OCI-LY3 (cell line): ENCODE results near the gene MGAT4A.

Experiments used
- H2AFZ ChIP-seq: fragments of 200-600, 300-600 bp; shearing (Covaris generic); 2 replicates; pipeline ENCODE4 v1.6.0; 2014; ENCODE audit warnings: antibody characterized with exemption, low read depth, low read length
- H3K27ac ChIP-seq: fragments of 200-600, 300-600 bp; sonication (generic); 2 replicates; pipeline ENCODE4 v1.5.1; 2014; ENCODE audit warnings: mild to moderate bottlenecking, low read length, moderate library complexity, mixed read lengths
- H3K27me3 ChIP-seq: fragments of 200-600, 300-600 bp; sonication (generic); 2 replicates; pipeline ENCODE4 v1.6.1; 2014; ENCODE audit warnings: low read depth, low read length, mixed read lengths
- H3K36me3 ChIP-seq: fragments of 200-600, 300-600 bp; sonication (generic); replicated peaks from 2 replicates; pipeline ENCODE3; 2014; ENCODE audit warnings: low read depth, low read length, mixed read lengths
- H3K4me1 ChIP-seq: fragments of 300-600, 200-600 bp; sonication (generic); 2 replicates; pipeline ENCODE4 v1.6.1; 2014; ENCODE audit warnings: low read length, mixed read lengths
- H3K4me2 ChIP-seq: fragments of 200-600, 300-600 bp; sonication (generic); 2 replicates; pipeline ENCODE4 v1.6.1; 2014; ENCODE audit warnings: low read length, mixed read lengths
- H3K4me3 ChIP-seq: fragments of 300-600, 200-600 bp; sonication (generic); 2 replicates; pipeline ENCODE4 v1.5.1; 2014; ENCODE audit warnings: antibody characterized with exemption, mild to moderate bottlenecking, low read length, moderate library complexity
- H3K79me2 ChIP-seq: fragments of 300-600, 200-600 bp; shearing (Covaris generic); 2 replicates; pipeline ENCODE4 v1.6.1; 2014; ENCODE audit warnings: mild to moderate bottlenecking, low read length, mixed read lengths
- H3K9ac ChIP-seq: fragments of 300-600, 200-600 bp; shearing (Covaris generic); 2 replicates; pipeline ENCODE4 v1.6.0; 2014; ENCODE audit warnings: mild to moderate bottlenecking, low read length, moderate library complexity
- H3K9me3 ChIP-seq: fragments of 200-600, 300-600 bp; shearing (Covaris generic); 2 replicates; pipeline ENCODE4 v1.6.1; 2014; ENCODE audit warnings: low read length, mixed read lengths; ENCODE audit not compliant: insufficient read depth
- H4K20me1 ChIP-seq: fragments of 200-600, 300-600 bp; sonication (generic); 2 replicates; pipeline ENCODE4 v1.6.1; 2016; ENCODE audit warnings: low read length, mixed read lengths; ENCODE audit not compliant: insufficient read depth
- EZH2phosphoT487 ChIP-seq: fragments of 200-600 bp; shearing (Covaris generic); IDR thresholded peaks from 2 replicates; pipeline ENCODE4 v1.6.1; 2018; ENCODE audit warnings: antibody characterized with exemption, mixed run types, low read depth
- TF ChIP-seq, protein P1 (sequence below): fragments of 200-600, 300-600 bp; sonication (generic); IDR thresholded peaks from 2 replicates; pipeline ENCODE4 v1.5.1; 2014; ENCODE audit warnings: antibody characterized with exemption, low read length, low read depth

MGAT4A gene

DNA sequence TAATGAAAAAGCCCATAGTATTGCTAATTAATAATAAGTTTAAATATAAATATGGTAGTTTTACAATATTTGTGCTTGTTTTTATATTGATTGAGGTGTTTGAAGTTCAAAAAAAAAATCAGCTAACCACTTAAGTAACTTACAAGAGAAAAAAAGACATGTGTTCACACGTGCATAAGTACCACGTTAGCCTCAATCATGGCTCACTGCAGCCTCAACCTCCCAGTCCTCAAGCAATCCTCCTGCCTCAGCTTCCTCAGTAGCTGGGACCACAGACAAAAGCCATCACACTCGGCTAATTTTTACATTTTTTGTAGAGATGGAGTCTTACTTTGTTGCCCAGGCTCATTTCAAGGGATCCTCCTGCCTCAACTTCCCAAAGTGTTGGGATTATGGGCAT lies 19.4 kb downstream of the MGAT4A start:
- H3K27me3 ChIP-seq: peaks cover 8% of the 10 kb centered on the region; the same call in 1 of the 2 replicates
- no peak overlapping the region for H2AFZ ChIP-seq
- TF ChIP-seq, protein P1, sequence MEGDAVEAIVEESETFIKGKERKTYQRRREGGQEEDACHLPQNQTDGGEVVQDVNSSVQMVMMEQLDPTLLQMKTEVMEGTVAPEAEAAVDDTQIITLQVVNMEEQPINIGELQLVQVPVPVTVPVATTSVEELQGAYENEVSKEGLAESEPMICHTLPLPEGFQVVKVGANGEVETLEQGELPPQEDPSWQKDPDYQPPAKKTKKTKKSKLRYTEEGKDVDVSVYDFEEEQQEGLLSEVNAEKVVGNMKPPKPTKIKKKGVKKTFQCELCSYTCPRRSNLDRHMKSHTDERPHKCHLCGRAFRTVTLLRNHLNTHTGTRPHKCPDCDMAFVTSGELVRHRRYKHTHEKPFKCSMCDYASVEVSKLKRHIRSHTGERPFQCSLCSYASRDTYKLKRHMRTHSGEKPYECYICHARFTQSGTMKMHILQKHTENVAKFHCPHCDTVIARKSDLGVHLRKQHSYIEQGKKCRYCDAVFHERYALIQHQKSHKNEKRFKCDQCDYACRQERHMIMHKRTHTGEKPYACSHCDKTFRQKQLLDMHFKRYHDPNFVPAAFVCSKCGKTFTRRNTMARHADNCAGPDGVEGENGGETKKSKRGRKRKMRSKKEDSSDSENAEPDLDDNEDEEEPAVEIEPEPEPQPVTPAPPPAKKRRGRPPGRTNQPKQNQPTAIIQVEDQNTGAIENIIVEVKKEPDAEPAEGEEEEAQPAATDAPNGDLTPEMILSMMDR: no peak
- no peak for TF ChIP-seq EZH2phosphoT487
- no peak overlapping the region for H3K9ac ChIP-seq
- H3K36me3 ChIP-seq: no peaks in the 10 kb centered on the region
- peaks cover 13% of the 10 kb centered on the region for H3K4me1 ChIP-seq
- H3K4me2 ChIP-seq: no peak overlapping the region
- H3K9me3 ChIP-seq: no peaks in the 10 kb centered on the region
- H3K27ac ChIP-seq: no peak overlapping the region
- H3K79me2 ChIP-seq: no peaks in the 10 kb centered on the region
- H4K20me1 ChIP-seq: no peaks in the 10 kb centered on the region
- no peak overlapping the region for H3K4me3 ChIP-seq

DNA sequence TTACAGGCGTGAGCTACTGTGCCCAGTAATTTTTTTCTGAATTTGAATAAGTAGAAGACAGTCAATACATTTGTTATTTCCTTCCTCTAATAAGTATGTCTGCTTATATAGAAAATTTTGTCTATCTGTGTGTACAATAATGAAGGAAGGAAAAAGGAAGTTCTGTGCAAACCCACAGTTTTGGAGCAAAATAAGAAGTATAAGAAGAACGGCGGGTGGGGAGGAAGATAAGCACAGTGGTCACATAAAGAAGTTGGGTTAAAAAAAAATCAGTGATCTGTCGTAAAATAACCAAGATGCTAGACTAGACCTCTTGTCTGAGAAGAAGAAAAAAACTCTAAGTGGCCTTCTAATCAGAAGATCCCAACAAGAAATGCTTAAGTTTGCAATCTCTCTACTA lies 20.2 kb downstream of the MGAT4A start:
- H3K4me3 ChIP-seq: no peak overlapping the region
- H3K4me1 ChIP-seq: peaks cover 13% of the 10 kb centered on the region
- no peaks in the 10 kb centered on the region for H3K36me3 ChIP-seq
- H2AFZ ChIP-seq: no peak overlapping the region
- H3K9ac ChIP-seq: no peak overlapping the region
- H3K79me2 ChIP-seq: no peaks in the 10 kb centered on the region
- no peaks in the 10 kb centered on the region for H3K9me3 ChIP-seq
- H3K4me2 ChIP-seq: no peak overlapping the region
- H3K27me3 ChIP-seq: peaks cover 8% of the 10 kb centered on the region; the same call in 1 of the 2 replicates
- H3K27ac ChIP-seq: no peak overlapping the region
- H4K20me1 ChIP-seq: no peaks in the 10 kb centered on the region
- TF ChIP-seq, protein P1: no peak
- no peak for TF ChIP-seq EZH2phosphoT487

DNA sequence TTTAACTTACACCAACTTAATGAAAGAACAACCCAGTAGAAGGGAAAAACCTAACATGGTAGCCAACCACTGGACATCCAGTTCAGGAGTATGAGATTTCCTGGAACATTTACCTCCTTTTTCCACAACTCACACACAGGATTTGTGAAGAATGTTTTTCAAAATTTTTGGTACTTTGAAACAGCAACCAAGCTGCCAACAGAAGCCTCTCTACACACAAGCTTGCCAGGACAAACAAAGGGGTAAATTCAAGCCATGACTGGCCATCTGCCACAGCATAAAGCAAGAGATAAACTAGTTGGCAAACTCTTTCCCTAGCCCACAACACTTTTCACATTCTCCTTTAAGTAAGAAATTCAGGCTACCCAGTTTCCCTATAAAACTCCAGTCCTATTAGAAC lies 21.4 kb downstream of the MGAT4A start:
- no peak overlapping the region for H2AFZ ChIP-seq
- H3K4me1 ChIP-seq: peaks cover 13% of the 10 kb centered on the region
- H3K9me3 ChIP-seq: no peaks in the 10 kb centered on the region
- no peaks in the 10 kb centered on the region for H3K36me3 ChIP-seq
- no peak overlapping the region for H3K4me2 ChIP-seq
- no peak overlapping the region for H3K27ac ChIP-seq
- H3K9ac ChIP-seq: no peak overlapping the region
- no peaks in the 10 kb centered on the region for H3K79me2 ChIP-seq
- no peaks in the 10 kb centered on the region for H4K20me1 ChIP-seq
- TF ChIP-seq EZH2phosphoT487: no peak
- TF ChIP-seq, protein P1: no peak
- H3K27me3 ChIP-seq: peaks cover 8% of the 10 kb centered on the region; the same call in 1 of the 2 replicates
- H3K4me3 ChIP-seq: no peak overlapping the region

DNA sequence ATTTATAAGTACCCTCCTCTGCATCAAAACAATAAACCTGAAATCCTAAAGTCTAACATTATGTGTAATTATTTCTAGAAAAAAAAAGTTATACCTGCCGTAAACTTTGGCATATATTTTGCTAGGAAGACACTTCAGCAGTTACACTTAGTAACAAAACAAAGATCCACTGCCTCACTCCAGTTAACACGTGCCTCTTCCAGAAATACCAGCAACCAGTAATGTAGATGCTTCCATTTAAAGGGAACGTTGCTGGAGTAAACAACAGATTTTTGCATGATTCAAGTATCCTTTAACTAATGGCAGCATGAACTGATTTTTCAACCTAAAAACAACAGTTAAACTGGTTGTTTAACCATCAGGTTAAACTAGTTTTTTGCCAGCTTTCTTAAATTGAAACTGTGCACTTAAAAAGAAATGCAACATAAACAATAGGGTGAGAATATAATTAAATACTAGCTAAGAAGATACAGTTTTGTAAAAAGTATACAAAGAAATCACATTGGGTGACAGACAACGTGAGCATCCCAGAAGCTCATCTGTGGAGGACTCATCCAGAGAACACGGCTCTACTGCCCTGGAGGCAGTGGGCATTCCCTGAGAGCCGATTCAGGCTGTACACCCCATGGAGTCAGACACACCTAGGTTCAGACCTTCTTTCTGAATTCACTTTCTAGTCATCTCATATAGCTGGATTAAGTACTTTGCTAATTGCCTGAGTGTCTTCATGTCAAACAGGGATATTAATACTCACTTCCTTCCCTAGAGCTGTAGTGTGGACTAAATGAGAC lies 22.3 kb downstream of the MGAT4A start:
- no peaks in the 10 kb centered on the region for H3K36me3 ChIP-seq
- H3K27me3 ChIP-seq: peaks cover 8% of the 10 kb centered on the region; the same call in 1 of the 2 replicates
- H3K9me3 ChIP-seq: no peaks in the 10 kb centered on the region
- no peaks in the 10 kb centered on the region for H4K20me1 ChIP-seq
- no peaks in the 10 kb centered on the region for H3K79me2 ChIP-seq
- H2AFZ ChIP-seq: no peak overlapping the region
- H3K27ac ChIP-seq: no peak overlapping the region
- H3K4me1 ChIP-seq: peaks cover 6% of the 10 kb centered on the region
- no peak for TF ChIP-seq EZH2phosphoT487
- TF ChIP-seq, protein P1: no peak
- no peak overlapping the region for H3K9ac ChIP-seq
- H3K4me2 ChIP-seq: no peak overlapping the region
- no peak overlapping the region for H3K4me3 ChIP-seq
